ENCODE results near the gene PPFIA2.

Gene PPFIA2

DNA sequence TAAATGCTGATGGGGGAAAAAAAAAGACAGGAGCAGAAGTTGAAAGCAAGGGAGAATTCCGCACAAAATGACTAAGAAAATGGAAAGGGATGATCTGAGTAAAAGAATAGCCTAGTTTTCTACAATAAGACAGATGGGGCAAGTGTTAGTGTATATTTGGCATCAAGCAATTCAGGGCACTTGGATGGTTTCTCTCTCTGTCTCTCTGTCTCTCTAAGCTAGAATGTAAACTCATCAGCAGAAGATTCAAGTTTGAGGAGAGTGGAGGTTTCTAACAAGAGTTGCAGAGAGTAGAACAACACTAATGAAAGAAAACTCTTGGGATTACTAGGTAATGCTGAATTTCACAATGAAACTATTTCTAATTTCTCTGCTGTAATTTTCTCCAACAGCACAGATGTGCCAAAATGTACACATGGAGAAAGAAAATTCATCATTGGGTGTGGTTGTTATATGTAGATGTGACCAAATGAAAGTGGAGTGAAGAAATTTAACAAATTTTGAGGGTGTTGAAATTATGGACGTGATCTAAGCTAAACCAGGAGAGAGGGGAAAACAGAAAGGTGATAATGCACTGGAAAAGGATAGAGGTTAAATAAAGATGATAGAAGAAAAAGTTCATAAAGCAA lies 444.1 kb downstream of the PPFIA2 start:
- no peak overlapping the region for H3K27ac ChIP-seq
- TF ChIP-seq, protein P1, sequence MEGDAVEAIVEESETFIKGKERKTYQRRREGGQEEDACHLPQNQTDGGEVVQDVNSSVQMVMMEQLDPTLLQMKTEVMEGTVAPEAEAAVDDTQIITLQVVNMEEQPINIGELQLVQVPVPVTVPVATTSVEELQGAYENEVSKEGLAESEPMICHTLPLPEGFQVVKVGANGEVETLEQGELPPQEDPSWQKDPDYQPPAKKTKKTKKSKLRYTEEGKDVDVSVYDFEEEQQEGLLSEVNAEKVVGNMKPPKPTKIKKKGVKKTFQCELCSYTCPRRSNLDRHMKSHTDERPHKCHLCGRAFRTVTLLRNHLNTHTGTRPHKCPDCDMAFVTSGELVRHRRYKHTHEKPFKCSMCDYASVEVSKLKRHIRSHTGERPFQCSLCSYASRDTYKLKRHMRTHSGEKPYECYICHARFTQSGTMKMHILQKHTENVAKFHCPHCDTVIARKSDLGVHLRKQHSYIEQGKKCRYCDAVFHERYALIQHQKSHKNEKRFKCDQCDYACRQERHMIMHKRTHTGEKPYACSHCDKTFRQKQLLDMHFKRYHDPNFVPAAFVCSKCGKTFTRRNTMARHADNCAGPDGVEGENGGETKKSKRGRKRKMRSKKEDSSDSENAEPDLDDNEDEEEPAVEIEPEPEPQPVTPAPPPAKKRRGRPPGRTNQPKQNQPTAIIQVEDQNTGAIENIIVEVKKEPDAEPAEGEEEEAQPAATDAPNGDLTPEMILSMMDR (IDR thresholded peaks at IDR 0.05): no peak
- no peak for TF ChIP-seq ZFX (IDR thresholded peaks at IDR 0.05; ENCODE audit: borderline replicate concordance)

DNA sequence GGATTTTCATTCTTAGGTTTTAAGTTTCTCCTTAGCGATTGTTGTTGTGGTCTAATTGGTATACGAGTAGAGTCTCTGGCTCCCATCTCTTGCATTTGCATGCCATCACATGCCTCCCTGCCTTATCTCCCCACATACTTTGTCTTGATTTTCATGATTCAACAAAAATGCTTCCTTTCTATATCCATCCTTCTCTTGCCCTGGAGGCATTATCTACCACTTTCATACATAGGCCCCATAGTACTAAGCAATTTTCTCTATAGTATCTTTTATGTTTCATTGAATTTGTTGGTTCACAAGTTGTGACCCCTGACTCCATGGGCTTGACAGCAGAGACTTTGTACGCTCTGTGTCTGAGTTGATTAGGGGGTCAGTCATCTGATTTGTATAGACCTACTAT lies 455.2 kb downstream of the PPFIA2 start:
- TF ChIP-seq, protein P1 (IDR thresholded peaks at IDR 0.05): no peak
- no peak for TF ChIP-seq ZFX (IDR thresholded peaks at IDR 0.05; ENCODE audit: borderline replicate concordance)
- no peak overlapping the region for H3K27ac ChIP-seq

DNA sequence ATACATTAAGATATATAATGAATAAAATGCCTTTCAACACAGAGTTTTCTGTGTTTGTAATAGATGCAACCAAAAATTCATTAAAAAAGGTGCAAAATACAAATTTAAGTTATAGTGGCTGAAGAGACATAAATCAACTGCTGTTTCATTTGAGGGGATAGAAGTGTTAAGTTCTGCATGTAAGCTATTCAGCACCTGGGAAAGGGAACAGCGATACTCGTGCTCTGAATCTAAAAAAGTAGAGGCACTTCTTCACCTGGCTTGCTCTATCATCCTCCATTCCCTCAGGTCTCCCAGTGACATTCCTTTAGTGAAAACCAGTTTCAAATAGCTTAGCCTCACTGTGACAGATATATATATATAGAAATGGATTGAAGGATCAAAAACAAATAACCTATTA lies 458.7 kb downstream of the PPFIA2 start:
- no peak overlapping the region for H3K27ac ChIP-seq
- TF ChIP-seq, protein P1 (IDR thresholded peaks at IDR 0.05): no peak
- TF ChIP-seq ZFX (IDR thresholded peaks at IDR 0.05; ENCODE audit: borderline replicate concordance): no peak

DNA sequence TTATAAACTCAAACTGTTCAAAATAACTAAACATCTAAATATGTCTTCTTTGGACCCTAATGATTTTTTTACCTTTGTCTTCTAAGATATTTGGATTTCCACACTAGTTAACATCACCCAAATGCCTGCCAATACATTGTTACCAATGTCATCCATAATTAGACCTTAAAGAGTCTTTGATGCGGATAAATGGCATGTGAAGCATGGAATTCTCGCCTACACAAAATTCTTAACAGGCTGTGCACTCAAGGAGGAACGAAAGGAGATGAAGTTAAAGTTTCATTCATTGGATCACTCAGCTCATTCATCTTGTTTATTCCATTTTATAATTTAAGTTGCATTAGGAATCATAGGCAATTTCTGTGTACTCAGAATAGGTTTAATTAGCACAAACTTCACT lies 461.5 kb downstream of the PPFIA2 start:
- TF ChIP-seq ZFX (IDR thresholded peaks at IDR 0.05; ENCODE audit: borderline replicate concordance): no peak
- TF ChIP-seq, protein P1 (IDR thresholded peaks at IDR 0.05): no peak

DNA sequence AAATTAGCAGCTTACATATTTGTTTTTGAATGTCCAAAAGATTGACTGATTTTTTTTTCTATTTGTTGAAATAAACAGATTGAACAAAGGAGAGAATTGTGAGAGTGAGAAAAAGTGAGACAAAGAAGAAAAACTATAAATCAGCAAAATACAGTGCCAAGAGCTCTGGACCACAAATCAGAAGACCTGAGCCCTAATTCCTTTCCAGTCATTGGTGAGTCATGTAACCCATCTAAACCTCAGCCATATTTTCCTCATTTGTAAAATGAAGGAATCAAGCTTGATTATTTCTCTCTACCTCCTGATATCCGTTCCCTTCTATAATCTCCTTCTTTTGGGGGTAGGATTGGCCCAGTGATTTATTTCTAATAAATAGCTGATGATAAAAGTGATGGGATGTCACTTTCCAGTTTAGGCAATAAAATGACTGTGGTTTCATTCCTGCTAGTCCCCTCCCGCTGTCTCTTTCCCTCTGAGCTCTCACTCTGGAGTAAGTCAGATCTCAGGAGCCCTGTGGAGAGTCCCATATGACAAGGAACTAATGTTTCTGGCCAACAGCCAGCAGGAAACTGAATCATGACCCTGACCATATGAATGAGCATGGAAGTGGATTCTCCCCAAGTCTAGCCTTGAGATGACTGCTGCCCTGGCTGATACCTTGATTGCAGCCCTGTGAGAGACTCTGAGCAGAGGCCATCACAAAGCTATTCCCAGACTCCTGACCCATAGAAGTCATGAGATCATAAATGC lies 462.4 kb downstream of the PPFIA2 start:
- no peak overlapping the region for H3K27ac ChIP-seq
- TF ChIP-seq, protein P1 (IDR thresholded peaks at IDR 0.05): no peak
- no peak for TF ChIP-seq ZFX (IDR thresholded peaks at IDR 0.05; ENCODE audit: borderline replicate concordance)

More for the DNA sequence above, 461.5 kb downstream of the PPFIA2 start:
- no peak overlapping the region for H3K27ac ChIP-seq

DNA sequence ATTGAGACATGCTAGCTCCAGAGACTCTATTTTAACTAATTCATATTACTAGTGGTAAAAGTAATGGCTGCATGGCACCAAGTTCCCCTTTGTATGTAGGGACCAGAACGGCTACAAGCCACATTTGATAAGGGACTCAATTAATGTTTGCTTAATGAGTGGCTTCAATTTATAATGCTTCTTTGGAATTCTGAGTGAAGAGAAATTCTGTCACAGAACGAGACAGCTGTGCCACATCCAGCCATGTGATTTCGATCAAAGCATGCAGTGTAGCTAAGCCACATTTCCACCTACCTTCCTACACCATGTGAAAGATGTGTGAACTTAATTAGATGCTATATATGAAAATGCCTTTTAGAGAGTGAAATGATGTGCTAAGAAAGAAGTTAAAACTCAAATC lies 463.9 kb downstream of the PPFIA2 start:
- no peak overlapping the region for H3K27ac ChIP-seq
- TF ChIP-seq ZFX (IDR thresholded peaks at IDR 0.05; ENCODE audit: borderline replicate concordance): no peak
- TF ChIP-seq, protein P1 (IDR thresholded peaks at IDR 0.05): no peak
